ENCODE measurements around the gene KCNN3.

Gene KCNN3

DNA sequence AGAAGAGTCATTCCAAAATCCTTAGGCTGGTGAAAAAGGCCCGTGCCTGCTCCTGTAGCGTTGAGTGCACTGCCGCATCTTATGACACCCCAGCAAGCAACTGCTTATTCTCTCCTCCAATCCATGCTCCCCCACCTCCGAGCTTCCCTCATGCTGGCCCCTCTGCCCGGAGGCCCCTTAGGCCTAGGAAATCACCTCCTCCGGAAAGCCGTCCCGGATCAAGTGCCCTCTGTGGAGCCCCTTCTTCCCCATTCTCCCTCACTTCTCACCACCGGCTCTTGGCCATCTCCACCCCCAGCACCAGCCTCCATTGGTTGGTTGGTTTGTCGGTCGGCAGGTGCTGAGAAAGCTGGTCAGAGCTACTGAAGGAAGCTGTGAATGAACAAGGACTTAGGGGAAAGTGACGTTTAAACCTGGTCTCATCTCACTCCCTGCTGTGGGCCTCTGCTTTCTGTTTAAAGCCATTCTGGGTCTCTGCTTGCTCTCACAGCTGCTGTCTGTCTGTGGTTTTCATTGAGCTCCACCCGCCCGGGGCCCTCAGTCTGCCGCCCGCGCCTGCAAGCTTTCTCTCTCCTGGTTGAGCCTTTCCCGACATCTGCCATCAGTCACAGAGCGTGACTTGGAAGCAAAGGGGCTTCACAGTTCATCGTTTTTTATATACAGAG lies 122.2 kb downstream of the KCNN3 start:
- DNase-seq = peak in 1 of 3 donors; percentile 25

DNA sequence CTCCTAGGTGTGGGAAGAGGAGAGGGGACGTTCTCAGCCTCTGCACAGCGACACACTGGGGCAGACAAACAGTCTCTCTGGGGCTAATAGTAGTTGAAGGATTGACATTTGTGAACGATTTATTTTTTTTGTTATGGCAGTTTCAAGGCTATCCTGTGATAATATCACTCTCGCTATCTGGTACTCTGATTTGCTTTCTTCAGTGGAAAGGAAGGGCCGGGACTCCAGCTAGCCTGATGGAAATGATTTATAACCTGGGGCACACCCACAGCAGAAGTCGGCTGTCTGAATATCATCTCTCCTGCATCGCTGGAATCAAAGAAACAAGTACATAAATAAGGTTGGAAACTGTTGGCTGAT lies 122.7 kb downstream of the KCNN3 start:
- no peak for DNase-seq

DNA sequence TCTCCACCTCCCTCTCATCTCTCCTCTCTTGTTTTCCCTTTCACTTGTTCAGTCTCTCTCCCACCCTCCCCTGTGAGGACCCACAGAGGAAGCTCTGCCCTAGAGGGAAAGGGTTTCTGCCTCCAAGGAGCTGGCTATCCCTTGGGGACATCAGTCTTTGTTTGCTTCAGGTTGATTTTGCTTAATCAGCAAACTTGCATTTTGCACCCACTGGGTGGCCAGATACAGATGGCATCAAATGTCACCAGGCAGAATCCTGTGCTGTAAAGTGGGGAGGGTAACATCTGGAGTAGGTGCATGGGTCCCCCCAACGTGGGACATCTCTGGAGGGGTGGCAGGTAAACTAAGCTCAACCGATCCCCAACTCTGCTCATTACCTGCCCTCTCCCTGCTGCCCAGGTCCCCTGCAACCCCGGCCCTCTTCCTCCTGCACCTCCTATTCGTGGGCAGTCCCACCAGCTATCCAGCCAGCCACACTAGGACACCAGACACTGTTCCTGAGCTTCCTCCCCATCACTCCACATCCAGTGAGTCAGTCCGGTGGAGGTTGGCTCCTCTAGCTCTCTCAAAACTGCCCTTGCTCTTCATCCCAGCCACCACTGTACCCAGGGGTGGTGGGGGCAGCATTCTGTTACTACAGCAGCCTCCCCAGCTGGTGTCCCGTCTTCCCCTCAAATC lies 123.3 kb downstream of the KCNN3 start:
- no peak for DNase-seq

DNA sequence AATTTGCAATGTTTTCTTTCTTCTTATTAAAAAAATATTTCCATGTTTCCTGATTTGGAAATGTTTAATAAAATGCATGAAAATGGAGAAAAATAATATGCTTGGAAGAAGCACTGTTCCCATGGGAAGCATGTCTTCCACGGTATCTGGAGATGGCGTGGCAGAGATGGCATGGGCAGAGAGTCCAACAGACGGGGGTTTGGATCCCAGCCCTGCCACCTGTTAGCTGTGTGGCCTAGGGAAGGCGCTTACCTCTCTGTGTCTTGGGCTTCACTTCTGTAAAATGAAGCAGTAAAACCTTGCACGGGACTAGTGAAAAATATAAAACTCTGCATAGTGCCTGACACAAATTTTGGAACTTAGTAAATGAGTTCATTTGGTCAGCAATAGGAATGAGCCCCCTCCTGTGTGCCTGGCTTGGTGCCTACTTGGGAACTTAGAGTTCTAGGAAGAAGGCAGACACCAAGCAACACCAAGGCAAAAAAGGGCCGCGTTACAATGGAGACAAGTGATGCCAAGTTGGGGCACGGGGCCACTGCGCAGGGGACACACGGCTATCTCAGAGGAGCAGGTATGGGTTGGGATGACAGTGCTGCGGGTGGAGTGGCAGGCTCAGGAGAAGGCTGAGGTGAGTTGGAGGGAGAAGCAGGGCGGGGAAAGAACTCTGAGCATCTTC lies 124.2 kb downstream of the KCNN3 start:
- DNase-seq = no peak

DNA sequence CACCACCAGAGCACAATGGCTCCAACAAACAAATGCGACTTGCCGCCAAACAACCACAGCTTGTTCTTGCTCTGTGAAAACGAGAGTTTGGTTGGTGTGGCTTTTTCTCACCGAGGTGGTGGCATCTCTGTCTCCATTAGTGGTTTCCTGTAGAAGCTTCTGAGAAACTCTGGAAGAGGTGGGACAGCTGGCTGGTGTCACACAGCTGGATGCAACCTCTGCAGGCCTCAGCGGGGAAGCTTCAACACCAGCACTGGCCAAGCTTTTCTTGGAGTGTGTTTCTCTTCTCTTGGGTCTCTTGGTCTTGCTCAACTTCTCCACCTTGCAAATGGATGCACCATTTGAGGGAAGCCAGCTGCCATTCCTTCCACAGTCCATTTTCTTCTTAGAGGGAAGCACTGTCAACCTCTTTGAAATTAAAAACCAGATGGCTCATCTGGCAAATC lies 124.8 kb downstream of the KCNN3 start:
- DNase-seq = no peak

DNA sequence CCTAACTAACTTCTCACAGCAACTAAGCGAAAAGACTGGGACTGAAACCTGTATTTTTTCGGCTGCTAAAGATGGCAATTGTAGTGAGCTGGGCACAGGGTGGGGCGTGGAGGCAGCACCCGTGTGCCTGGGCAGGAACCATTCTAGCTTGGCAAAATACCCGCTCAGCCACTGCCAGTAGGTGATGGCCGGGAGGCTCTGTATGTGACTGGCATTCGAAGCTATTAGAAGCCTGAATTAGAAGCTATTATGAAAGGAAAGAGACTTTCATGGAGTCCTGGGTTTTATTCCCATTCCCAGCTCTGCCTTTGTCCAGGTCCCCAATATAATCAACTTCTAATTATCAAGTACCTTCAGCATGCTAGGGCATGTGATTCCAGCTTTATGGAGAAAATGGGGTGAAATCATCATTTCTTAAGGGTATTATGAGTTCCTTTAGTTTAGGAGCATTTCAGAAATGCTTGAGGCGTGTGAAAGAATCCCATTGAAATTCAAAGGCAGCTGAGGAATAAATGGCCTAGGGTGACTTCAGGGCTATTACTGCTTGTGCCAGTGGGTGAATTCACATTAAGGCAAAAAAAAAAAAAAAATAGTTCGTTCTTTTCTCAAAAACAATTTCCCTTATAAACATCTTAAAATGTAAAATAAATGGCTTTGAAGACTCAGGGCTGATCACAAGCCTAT lies 125.6 kb downstream of the KCNN3 start:
- no peak for DNase-seq

DNA sequence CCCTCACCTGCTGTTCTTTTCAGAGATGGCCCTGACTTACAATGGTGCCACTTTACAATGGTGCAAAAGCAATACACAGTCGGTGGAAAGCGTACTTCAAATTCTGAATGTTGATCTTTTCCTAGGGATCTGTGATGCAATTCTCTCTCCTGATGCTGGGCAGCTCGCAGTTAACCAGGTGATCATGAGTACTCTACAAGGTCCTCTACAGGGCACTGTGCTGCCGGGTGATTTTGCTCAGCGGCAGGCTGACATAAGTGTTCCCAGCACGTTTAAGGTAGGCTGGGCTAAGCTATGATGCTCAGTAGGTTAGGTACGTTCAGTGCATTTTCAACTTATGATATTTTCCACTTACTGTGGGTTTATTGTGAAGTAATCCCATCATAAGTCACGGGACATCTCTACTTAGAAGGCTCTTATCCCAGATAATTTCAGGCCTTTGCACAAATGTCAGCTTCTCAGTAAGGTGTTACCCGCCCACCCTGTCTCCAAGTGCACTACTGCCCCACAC lies 126.5 kb downstream of the KCNN3 start:
- DNase-seq = no peak

DNA sequence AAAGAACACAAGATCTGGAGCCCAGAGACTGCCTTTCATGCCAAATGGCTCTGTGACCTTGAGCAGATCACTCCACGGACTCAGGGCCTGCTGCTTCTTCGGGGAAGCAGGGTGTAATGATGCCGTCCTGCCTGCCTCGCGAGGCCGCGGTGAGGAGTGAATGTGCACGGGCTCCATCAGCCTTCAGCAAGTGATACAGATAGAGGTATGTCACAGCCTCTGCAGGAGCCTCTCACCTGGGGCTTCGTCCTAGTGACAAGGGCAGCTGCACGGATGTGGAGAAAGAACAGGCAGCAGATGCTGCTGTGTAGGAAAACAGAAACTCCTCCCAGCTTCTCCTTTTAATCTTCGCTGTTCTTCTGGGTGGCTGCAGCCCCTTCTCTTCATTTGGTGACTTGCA lies 127.5 kb downstream of the KCNN3 start:
- no peak for DNase-seq

DNA sequence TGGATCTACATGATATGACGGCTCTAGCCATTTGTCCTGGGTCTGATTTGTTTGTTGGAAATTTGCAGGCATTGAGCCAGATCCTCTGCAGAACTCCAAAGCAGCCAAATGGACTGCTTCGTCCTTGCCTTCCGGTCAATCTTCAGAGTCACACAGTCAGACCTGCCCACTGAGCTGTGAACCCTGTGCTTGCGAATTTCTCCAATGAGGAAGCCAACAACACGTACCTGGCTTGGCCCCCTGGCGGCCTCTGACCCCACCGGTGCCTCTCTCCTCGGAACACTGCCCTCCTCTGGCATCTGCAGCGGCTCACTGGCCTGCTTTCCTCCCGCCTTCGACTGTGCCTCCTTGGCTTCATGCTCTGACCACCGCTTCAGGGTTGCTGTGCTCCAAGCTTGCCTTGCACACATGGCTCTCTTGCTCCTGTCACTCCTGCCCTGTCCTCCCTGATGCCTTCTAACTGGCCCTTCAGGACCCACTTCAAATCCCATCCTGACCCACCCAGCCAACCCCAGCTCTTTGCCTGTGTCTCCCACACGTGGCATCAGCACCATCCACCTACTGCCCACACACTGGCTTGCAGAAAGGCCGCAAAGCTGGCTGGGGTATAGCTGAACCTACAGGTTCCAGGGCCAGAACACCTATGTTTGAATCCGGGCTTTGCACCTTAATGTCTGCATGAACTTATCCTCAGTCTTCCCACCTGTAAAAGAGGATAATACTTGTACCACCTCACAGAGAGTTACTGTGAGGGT lies 128.2 kb downstream of the KCNN3 start:
- no peak for DNase-seq

DNA sequence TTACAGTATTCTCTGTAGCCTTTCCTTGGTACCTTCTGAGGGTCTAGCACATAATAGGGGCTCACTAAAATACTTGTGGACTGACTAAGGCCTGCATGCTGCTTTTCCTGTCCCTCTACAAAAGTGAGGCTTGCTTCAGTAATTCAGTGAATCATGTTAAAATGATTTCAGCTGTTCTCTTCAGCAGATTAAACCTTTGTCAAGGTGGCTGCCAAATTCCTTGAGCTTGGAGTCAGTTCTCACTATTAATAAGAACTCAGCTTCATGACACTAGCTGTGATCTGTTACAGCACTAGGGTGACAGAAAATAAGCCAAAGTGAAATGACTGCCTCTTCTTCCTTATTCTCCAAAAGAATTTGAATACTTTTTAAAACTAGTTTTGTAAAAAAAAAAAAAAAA lies 128.8 kb downstream of the KCNN3 start:
- no peak for DNase-seq

DNA sequence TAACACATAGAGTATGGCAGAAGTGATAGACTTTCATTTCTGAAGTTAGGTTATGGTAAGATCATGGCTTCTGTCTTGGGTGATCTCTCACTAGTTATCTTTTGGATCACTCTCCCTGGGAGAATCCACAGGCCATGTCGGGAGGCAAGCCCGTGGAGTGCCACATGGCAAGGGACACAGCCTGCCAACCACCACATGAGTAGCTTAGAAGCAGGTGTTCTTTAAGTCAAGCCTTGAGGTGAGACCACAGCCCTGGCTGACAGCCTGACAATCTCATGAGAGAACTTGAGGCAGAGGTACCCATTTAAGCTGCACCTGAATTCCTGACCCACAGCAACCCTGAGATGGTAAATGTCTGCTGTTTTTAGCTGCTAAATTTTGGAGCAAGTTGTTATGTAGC lies 130.4 kb downstream of the KCNN3 start:
- no peak for DNase-seq

DNA sequence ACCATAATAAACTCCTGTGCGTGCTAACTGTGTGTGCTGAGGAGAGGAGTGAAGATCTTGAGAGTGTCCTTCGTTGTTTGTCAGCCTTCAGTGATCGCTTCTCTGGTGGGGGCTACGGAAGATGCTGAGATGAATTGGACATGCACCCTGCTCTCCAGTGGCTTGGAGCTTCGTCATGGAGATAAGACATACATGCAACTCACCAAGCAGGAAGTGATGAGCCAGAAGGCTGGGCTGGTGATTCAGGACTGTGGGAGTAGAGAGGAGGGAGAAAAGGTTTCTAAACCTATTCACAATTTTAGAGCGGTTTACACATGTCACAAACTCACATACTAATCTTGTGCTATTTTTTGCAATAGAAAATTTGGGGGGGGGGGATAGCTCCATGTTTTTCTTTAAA lies 133.2 kb downstream of the KCNN3 start:
- peak; percentile 80 to 86 (median 86) for DNase-seq

DNA sequence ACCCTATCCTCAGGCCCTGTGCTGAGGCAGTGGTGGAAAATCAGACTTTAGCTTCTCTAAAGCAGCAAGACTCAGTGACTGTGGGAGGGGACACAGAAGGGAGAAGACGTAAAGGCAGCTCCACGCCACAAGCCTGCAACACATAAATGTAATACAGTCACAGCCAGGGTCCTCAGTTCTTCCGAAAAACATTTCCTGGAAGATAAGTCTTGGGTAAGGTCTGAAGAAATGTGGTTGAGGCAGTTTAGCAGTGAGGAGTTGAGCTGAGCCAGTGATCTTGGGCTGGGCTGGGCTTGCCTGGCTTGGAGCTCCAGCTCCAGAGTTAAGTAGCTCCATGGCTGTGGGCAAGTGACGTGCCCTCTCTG lies 134.3 kb downstream of the KCNN3 start:
- DNase-seq = no peak

DNA sequence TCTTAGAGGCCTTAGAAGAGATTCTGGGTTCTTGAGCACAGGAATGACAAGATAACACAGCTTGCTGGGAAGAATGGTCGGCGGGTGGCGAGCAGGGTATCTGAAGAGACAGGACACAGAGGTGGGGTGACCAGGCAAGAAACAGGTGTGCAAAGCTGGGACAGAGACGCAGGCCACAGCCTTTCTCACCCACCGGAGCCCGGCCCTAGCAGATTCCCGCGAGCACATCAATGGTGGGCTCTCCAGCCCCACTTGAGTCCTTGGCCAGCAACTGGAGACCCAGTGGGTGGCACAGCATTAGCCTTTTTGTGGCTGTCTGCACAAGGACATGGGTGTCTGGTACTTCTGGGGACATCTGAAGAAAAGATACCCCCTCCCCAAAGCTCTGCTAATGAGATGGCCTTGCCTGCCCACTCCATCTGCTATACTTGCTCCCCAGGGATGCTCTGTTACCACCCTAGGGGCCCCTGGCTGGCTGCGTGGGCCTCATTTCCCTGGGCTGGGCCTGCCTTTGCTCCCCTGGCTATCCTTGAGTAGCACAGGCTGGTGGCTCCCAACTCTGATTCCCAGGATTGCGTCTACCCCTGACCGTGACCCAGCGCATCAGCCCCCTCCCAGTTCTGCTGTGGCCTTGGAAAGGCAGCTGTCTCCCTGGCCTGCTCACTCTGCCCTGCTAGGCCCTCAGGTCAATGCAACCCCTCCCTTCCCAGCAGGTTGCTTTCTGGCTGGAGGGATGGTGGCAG lies 134.8 kb downstream of the KCNN3 start:
- no peak for DNase-seq

DNA sequence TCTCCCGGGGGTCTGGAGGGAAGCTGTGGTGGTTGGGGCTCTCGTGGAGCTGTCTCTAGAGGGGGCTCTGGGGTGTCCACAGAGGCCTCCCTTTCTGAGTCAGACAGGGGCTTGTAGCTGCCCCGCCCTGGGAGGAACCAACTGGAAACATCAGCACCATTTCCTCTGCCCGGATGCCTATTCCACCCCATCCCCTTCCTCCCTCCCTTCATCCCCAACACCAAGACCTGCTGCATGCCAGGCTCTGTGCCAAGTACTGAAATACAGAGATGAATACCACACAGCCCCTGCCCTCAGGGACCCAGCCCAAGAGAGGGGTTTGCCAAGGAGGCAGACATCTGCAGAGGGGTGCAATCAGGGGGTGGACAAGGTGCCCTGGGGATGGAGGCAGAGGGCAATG lies 136.5 kb downstream of the KCNN3 start:
- DNase-seq = no peak

DNA sequence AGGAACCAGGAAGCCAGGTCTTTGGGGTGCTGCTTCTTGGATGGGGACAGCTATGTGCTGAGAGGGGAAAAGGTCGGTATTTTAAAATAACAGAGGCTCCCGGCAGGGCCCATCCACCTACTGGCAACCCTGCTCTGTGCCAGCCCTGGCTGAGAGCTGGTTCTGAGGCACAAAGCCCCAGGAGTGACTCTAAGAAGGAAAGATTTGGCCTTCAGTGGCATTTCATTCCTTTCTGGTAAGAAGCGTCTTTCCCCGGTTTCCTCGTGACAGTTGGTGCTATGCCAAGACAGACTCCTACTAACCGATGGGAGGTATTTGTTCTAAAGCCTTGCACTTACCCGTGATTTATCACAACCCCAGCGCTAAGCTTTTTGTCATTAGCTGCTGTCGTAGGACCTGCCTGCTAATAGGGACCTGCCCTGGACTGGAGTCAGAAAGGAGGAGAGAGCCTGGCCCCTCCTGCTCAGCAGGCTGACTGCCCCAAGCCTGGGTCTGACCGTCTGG lies 139.0 kb downstream of the KCNN3 start:
- no peak for DNase-seq

DNA sequence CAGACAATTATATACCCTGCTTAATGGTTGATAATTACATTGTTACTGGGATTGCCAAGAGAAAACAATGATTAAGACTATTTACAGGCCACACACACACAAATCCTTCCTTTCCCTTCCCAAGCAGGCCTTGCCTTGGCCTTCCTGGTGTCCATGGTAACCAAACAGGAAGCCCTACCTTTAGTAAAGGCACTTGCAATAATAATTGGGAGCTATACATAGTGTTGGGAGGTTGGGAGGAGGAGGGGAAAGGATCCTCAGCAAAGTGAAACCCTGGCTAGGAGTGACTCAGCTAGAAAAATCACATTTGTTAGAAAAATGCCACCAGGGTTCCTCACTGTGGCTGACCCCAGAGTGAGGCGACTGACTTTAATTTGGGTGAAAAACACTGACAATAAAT lies 139.8 kb downstream of the KCNN3 start:
- peak in 1 of 3 donors; percentile 22 for DNase-seq

DNA sequence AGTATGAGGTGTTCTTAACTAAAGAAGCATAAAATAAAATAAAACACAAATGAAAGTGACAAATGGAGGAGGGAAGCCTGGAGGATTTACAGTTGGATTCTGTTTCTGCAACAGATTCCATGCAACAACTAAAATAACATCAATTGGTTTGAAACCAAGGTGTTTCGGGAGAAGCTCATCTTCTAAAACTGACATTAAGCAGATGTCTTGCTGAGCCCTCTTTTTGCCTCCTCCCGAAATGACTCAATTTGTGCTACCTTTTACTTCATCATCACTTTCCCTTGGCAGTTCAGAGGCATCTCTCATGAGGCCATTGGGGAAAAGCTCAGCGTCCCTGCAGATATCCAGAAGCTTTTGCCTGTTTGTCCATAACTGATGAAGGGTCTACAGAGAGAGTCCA lies 140.5 kb downstream of the KCNN3 start:
- DNase-seq = no peak

DNA sequence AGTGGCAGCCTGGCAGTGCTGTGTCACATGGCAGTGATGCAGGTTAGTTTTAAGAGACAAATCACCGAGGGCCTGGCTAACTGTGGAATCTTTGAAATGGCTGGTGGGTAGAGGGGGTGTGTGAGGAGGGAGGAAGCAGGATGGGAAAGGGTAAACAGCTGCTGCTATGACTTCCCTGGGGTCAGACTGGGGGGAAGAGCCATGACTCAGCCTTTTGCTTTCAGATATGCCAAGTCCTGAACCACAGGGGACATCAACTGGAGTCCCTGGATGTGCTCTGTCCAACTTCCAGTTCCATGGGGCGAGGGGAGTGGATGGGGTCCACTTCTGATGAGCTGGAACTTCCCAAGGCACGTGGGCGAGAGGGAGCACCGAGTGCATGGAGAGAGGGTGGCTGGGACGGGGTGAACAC lies 141.0 kb downstream of the KCNN3 start:
- peak in 2 of 3 donors; percentile 22 to 29 for DNase-seq

DNA sequence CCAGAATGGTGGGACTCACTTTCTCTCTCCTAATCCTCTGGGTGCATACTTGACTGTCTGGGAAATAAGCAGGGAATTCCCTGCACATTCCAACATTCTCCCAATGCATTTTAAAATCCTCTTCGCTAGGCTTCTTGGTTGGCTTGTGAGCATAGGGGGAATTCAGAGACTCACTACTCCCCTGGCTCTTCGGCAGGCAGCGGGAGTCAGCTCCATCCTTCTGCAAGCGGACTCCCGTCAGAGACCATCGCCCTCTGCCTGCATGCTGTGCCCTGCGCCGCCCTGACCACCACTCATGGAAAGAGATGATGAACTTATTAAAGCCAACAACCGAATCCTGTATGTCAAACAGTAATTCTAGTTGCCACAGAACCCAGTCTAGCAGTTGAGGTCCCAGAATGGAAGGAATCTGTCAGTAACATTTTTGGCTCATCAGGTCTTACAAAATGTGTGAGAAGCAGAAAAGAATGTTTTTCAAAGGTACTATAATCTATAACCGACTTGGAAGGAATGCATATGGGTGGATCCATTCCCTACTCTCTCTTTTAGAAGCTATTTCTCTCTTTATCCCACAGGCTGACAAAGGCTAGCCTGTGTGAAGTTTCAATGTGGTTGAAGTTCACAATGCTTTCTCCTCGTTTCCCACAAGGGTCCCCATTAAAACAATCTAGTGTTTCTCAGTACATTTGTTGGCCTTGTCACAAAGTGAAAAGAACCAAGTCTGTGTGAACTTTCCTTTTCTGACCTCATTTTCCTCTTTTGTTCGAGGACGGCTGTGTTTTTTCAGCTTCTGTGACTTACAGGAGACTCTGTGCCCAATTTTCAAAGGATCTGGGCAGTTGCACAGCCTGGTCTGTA lies 143.0 kb downstream of the KCNN3 start:
- DNase-seq = no peak

DNA sequence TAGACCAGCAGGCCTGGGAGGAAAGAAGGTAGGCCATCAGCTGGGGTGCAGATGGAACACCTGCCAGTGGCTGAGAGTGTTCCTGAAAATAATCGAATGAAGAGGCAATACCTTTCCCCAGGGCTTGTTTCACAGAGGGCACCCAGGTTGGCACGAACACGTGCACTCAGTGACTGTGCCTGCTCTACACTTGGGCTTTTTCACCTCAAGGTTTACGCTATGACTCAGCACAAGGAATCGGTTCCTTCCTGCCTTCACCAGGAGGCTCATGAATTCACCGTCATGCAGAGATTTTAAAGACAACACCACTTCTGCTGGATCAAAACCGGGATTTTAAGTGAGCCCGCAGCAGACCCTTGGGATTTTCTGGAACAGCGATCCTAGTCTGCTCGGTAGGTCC lies 143.6 kb downstream of the KCNN3 start:
- DNase-seq = peak in 2 of 3 donors; percentile 19 to 36
